ENCODE data around the gene TRAF3IP1. TPM values are rescaled to one million over a fixed set of nuclear protein-coding genes. Genes with fewer than 3 reads are reported as not detected.

Gene TRAF3IP1
- polyA plus RNA-seq, 3 donors = 1.2 to 1.5 (median 1.5) TPM

GRCh38 chr2:238439917-238440316 lies 119.6 kb downstream of the TRAF3IP1 start:
- peaks cover 0 to 2% (median 0%) of the 10 kb centered on the region in 3 donors for H3K27me3 Mint-ChIP-seq (ENCODE audit: low read depth in 3 of 3)
- intact Hi-C loops (cut with micrococcal nuclease) = no loop called here
- H3K9ac ChIP-seq (ENCODE audit: insufficient read depth, low read length, poor library complexity, severe bottlenecking) = no peak overlapping the region
- H4K20me1 ChIP-seq (ENCODE audit: insufficient read depth, low read length) = peaks cover 84% of the 10 kb centered on the region
- H3K36me3 ChIP-seq (replicated peaks in 1 of 2; ENCODE audit: control insufficient read depth in 1 of 2, insufficient read depth in 2 of 2, low read length in 2 of 2) = peaks cover 65 to 93% of the 10 kb centered on the region in 2 donors
- H3K27ac ChIP-seq (ENCODE audit: low read depth in 1 of 2, low read length in 2 of 2) = no peak overlapping the region
- peaks cover 78 to 95% of the 10 kb centered on the region in 2 donors for H3K36me3 Mint-ChIP-seq
- no peaks in the 10 kb centered on the region for H3K27me3 ChIP-seq (ENCODE audit: control insufficient read depth in 2 of 2, insufficient read depth in 2 of 2, low read length in 2 of 2)
- WGBS (ENCODE audit: insufficient coverage) = 100% methylated on average over 1 of the region's 2 CpGs
- H3K4me1 Mint-ChIP-seq = peaks cover 10% of the 10 kb centered on the region
- H3K4me2 ChIP-seq (replicated peaks; ENCODE audit: extremely low read depth, low read length, poor library complexity, severe bottlenecking) = no peak overlapping the region
- H3K9me3 ChIP-seq (replicated peaks in 1 of 2; ENCODE audit: control insufficient read depth in 1 of 2, insufficient read depth in 1 of 2, low read length in 2 of 2) = no peaks in the 10 kb centered on the region
- peaks cover 3 to 6% of the 10 kb centered on the region in 2 donors for H3K4me1 ChIP-seq (ENCODE audit: control insufficient read depth in 1 of 2, insufficient read depth in 2 of 2, low read length in 2 of 2)
- no peak overlapping the region for H3K4me3 ChIP-seq (replicated peaks in 1 of 3; ENCODE audit: low read depth in 2 of 3, low read length in 3 of 3)
- H3K27ac Mint-ChIP-seq = peak overlapping the region in 2 of 7 donors; percentile 62 to 68
- H3K4me3 Mint-ChIP-seq = no peak overlapping the region
- no peak overlapping the region for H2AFZ ChIP-seq (ENCODE audit: insufficient read depth, low read depth, low read length, poor library complexity, severe bottlenecking)
- no peaks in the 10 kb centered on the region for H3K9me3 Mint-ChIP-seq
- no peak for TF ChIP-seq CTCF (IDR thresholded peaks at IDR 0.05)
- H3K79me2 ChIP-seq (ENCODE audit: insufficient read depth, low read length) = peaks cover 96% of the 10 kb centered on the region
- no peak for DNase-seq

DNA sequence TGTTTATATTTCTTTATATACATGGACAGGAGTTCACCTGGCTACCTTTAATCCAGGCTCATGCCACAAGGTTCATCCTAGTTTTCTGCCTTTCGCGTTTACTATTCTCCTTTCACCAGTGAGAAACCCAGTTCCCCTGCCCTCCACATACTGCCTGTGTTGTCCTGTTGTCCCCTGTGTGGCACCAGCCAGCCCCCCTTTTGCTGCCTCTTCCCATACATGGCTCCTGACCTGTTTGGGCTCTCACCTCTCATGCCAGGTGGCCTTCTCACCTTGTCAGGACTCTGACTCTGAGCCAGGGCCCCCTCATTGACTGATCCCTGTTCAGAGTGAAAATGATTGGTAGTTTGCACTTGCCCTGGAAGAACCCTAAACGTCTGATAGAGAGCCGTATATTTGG lies 120.0 kb downstream of the TRAF3IP1 start:
- Mint-ChIP-seq H3K4me1 (peaks cover 6% of the 10 kb centered on the region), H3K27me3 (ENCODE audit: low read depth in 3 of 3) (peaks cover 0 to 2% (median 0%) of the 10 kb centered on the region in 3 donors), H3K27ac (peak overlapping the region in 4 of 7 donors; percentile 32 to 83 (median 72)), H3K36me3 (peaks cover 79 to 95% of the 10 kb centered on the region in 2 donors), H3K9me3 (no peaks in the 10 kb centered on the region), H3K4me3 (no peak overlapping the region)
- no peak overlapping the region for H3K27ac ChIP-seq (ENCODE audit: low read depth in 1 of 2, low read length in 2 of 2)
- intact Hi-C loops (cut with micrococcal nuclease) = no loop called here
- no peak overlapping the region for H3K4me2 ChIP-seq (replicated peaks; ENCODE audit: extremely low read depth, low read length, poor library complexity, severe bottlenecking)
- H2AFZ ChIP-seq (ENCODE audit: insufficient read depth, low read depth, low read length, poor library complexity, severe bottlenecking) = no peak overlapping the region
- TF ChIP-seq CTCF (IDR thresholded peaks at IDR 0.05) = no peak
- WGBS (ENCODE audit: insufficient coverage) = 95% methylated on average over 4 of the region's 4 CpGs
- no peak overlapping the region for H3K4me3 ChIP-seq (replicated peaks in 1 of 3; ENCODE audit: low read depth in 2 of 3, low read length in 3 of 3)
- peaks cover 0 to 2% of the 10 kb centered on the region in 2 donors for H3K4me1 ChIP-seq (ENCODE audit: control insufficient read depth in 1 of 2, insufficient read depth in 2 of 2, low read length in 2 of 2)
- no peaks in the 10 kb centered on the region for H3K9me3 ChIP-seq (replicated peaks in 1 of 2; ENCODE audit: control insufficient read depth in 1 of 2, insufficient read depth in 1 of 2, low read length in 2 of 2)
- H3K9ac ChIP-seq (ENCODE audit: insufficient read depth, low read length, poor library complexity, severe bottlenecking) = no peak overlapping the region
- H3K36me3 ChIP-seq (replicated peaks in 1 of 2; ENCODE audit: control insufficient read depth in 1 of 2, insufficient read depth in 2 of 2, low read length in 2 of 2) = peaks cover 65 to 93% of the 10 kb centered on the region in 2 donors
- no peak for DNase-seq
- no peaks in the 10 kb centered on the region for H3K27me3 ChIP-seq (ENCODE audit: control insufficient read depth in 2 of 2, insufficient read depth in 2 of 2, low read length in 2 of 2)
- H3K79me2 ChIP-seq (ENCODE audit: insufficient read depth, low read length) = peaks cover 91% of the 10 kb centered on the region
- H4K20me1 ChIP-seq (ENCODE audit: insufficient read depth, low read length) = peaks cover 81% of the 10 kb centered on the region

Data from CD14-positive monocyte (primary cell).